BLaER1 treated with 17β-estradiol and CSF1 and Interleukin-3, amounts not matched to agents 10 nM and 100 nM (cell line): ENCODE data around the gene CHMP5.
A peak's percentile ranks its signal among the peaks of the same experiment; 100 is the strongest.

ENCODE experiments used
- H3K27ac ChIP-seq, 11 experiments: shearing (Covaris generic); formaldehyde crosslinking; 2 replicates each; pipeline ENCODE4 v1.8.1; 2022
- H3K27me3 ChIP-seq, 11 experiments: shearing (Covaris generic); formaldehyde crosslinking; 2 replicates each; pipeline ENCODE4 v1.8.1; 2022
- H3K36me3 ChIP-seq, 11 experiments: shearing (Covaris generic); formaldehyde crosslinking; 2 replicates each; pipeline ENCODE4 v1.8.1; 2022
- H3K4me1 ChIP-seq, 10 experiments: shearing (Covaris generic); formaldehyde crosslinking; 2 replicates each; pipeline ENCODE4 v1.8.1; 2022
- H3K4me2 ChIP-seq, 11 experiments: shearing (Covaris generic); formaldehyde crosslinking; 2 replicates each; pipeline ENCODE4 v1.8.1; 2022
- H3K4me3 ChIP-seq, 10 experiments: shearing (Covaris generic); formaldehyde crosslinking; 2 replicates each; pipeline ENCODE4 v1.8.1; 2022
- H3K9ac ChIP-seq, 11 experiments: shearing (Covaris generic); formaldehyde crosslinking; 2 replicates each; pipeline ENCODE4 v1.8.1; 2022
- H3K9me3 ChIP-seq, 11 experiments: shearing (Covaris generic); formaldehyde crosslinking; replicated peaks in 1 of 11; 2 replicates each; pipeline ENCODE4 v1.8.1; 2022
- H4K20me1 ChIP-seq, 11 experiments: shearing (Covaris generic); formaldehyde crosslinking; 2 replicates each; pipeline ENCODE4 v1.8.1; 2022
- Cebpa-rat ChIP-seq, 11 experiments: shearing (Covaris generic); IDR thresholded peaks; 2 replicates each; pipeline ENCODE4 v1.8.1; 2022

CHMP5 gene

DNA sequence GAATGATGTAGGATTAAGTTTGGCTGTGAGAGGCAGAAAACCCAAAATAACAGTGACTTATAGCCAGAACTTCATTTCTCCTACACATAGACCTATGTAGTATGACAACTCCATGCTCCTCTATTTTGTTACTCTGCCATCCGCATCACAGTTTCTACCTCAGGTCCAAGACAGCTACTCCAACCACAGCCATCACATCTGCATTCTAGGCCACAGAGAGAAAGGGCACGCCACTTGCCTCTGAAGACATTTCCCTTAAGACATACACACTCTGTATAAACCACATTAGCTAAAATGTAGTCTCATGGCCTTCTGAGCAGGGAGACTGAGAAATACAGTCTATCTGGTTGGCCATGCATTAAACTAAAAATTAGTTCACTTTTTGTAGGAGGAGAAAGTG, 14.9 kb upstream of the CHMP5 start:
- H4K20me1 ChIP-seq, result peaks cover 0 to 23% (median 0%) of the 10 kb centered on the region in 11 experiments; a peak in 7 of 22 replicates
- peak overlapping the region; percentile 56 to 77 (median 71) for H3K4me2 ChIP-seq
- H3K27ac ChIP-seq, result peak overlapping the region in 7 of 11 experiments; percentile 15 to 72 (median 41); a peak in 11 of 22 replicates
- peaks cover 33 to 62% (median 48%) of the 10 kb centered on the region in 11 experiments for H3K36me3 ChIP-seq
- no peak overlapping the region for H3K4me3 ChIP-seq
- peaks cover 36 to 53% (median 39%) of the 10 kb centered on the region in 10 experiments for H3K4me1 ChIP-seq
- H3K27me3 ChIP-seq, result no peaks in the 10 kb centered on the region
- peak overlapping the region in 5 of 11 experiments; percentile 19 to 66 (median 37); a peak in 7 of 22 replicates for H3K9ac ChIP-seq
- no peak for TF ChIP-seq Cebpa-rat (IDR thresholded peaks at IDR 0.05)
- no peaks in the 10 kb centered on the region for H3K9me3 ChIP-seq

DNA sequence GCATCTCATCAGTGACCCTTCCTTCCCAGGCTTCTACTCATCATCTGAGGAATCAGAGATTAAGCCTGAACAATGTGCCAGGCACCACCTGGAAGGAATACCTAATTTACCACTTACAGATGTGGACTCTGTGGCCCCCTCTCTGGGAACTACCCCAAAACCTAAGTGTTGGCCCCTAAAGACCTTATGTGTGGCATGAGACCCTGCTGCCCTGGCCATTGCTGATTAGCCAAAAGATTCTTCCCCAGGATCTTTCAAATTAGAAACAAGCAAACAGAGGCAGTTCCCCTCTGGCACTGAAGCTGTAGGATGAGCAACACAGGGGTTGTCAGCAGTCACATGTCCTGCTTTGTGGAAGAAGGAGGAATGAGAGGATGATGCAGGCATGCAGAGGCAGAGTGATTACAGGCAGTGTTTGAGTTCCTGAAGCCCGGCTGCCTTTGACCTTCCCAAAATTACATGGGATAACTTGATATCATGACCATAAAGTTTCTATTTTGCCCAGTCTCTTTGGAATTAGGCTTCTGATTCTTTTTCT, 14.3 kb upstream of the CHMP5 start:
- peak overlapping the region in 5 of 11 experiments; percentile 19 to 66 (median 37); a peak in 4 of 22 replicates for H3K9ac ChIP-seq

DNA sequence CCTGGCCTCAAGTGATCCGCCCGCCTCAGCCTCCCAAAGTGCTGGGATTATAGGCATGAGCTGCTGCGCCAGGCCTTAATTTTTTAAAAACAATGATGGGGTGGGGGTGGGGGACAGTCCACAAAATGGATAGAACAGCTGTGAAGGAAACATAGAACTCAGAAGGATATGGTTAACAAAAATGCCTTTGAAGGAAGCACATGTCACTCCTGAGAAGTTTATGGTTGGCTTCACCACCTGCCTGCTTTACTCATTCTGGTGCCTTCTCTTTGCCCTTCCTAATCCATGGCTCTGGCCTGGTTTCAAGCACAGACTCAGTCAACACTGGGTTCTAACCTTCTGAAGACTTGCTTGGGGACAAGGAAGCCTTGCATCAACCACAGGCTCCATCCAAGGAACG, 10.6 kb upstream of the CHMP5 start:
- H3K9ac ChIP-seq, result no peak overlapping the region
- no peak overlapping the region for H3K27ac ChIP-seq
- H3K9me3 ChIP-seq, result no peaks in the 10 kb centered on the region
- TF ChIP-seq Cebpa-rat (IDR thresholded peaks at IDR 0.05), result no peak
- H3K4me3 ChIP-seq, result no peak overlapping the region
- peaks cover 0 to 55% (median 24%) of the 10 kb centered on the region in 11 experiments; a peak in 16 of 22 replicates for H4K20me1 ChIP-seq
- no peak overlapping the region for H3K4me2 ChIP-seq
- H3K36me3 ChIP-seq, result peaks cover 75 to 94% (median 83%) of the 10 kb centered on the region in 11 experiments
- H3K4me1 ChIP-seq, result peaks cover 21 to 49% (median 24%) of the 10 kb centered on the region in 10 experiments
- no peaks in the 10 kb centered on the region for H3K27me3 ChIP-seq

More for the DNA sequence above, 14.3 kb upstream of the CHMP5 start:
- peak overlapping the region; percentile 56 to 77 (median 71) for H3K4me2 ChIP-seq
- peaks cover 38 to 67% (median 54%) of the 10 kb centered on the region in 11 experiments for H3K36me3 ChIP-seq
- peaks cover 0 to 29% (median 5%) of the 10 kb centered on the region in 11 experiments; a peak in 11 of 22 replicates for H4K20me1 ChIP-seq
- TF ChIP-seq Cebpa-rat (IDR thresholded peaks at IDR 0.05), result no peak
- H3K4me3 ChIP-seq, result no peak overlapping the region
- H3K9me3 ChIP-seq, result no peaks in the 10 kb centered on the region
- H3K4me1 ChIP-seq, result peaks cover 36 to 53% (median 39%) of the 10 kb centered on the region in 10 experiments
- peak overlapping the region in 8 of 11 experiments; percentile 1 to 72 (median 40); a peak in 12 of 22 replicates for H3K27ac ChIP-seq
- no peaks in the 10 kb centered on the region for H3K27me3 ChIP-seq

DNA sequence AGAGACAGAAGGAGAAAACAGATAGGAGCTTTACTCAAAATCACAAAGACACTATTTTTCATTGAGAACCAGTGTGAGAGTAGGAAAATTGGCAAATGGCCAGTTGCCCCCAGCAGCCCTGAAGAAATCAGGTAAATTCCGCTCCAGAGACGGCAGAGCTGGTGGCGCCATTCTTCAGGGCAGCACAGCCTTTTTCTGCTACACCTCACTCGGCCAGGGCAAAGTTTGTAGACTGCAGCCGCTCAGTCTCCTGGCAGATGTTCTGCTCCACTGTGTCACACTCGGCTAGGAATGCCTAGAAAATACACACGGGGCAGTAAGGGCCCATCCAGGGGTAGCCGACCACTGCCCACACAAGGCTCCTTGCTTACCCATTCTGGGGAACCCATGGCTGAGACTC, 9.8 kb upstream of the CHMP5 start:
- peaks cover 81 to 98% (median 87%) of the 10 kb centered on the region in 11 experiments for H3K36me3 ChIP-seq
- no peak overlapping the region for H3K27ac ChIP-seq
- H3K4me1 ChIP-seq, result peaks cover 13 to 48% (median 16%) of the 10 kb centered on the region in 10 experiments
- no peak overlapping the region for H3K4me3 ChIP-seq
- no peak overlapping the region for H3K4me2 ChIP-seq
- H3K27me3 ChIP-seq, result no peaks in the 10 kb centered on the region
- H3K9ac ChIP-seq, result no peak overlapping the region
- no peaks in the 10 kb centered on the region for H3K9me3 ChIP-seq
- peaks cover 0 to 57% (median 31%) of the 10 kb centered on the region in 11 experiments; a peak in 16 of 22 replicates for H4K20me1 ChIP-seq
- no peak for TF ChIP-seq Cebpa-rat (IDR thresholded peaks at IDR 0.05)

DNA sequence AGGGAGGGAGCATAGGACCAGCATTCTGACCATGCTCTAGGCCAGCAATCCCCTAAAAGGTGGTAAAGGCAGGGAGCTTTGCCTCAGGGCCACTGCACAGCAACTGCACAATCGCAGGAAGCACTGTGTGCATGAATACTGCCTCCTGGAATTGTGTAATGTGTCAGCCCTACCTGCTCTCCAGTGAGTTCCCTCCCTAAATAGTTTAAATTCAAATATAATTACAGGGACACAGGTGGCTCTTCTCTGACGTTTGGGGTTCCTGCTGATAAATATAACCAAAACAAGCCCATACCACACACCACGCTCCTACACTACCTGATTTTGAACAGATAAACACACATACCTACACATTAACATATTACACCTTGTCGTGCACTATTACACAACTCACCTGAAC, 9.4 kb upstream of the CHMP5 start:
- H3K4me1 ChIP-seq, result peaks cover 8 to 48% (median 12%) of the 10 kb centered on the region in 10 experiments
- TF ChIP-seq Cebpa-rat (IDR thresholded peaks at IDR 0.05), result no peak
- H3K36me3 ChIP-seq, result peaks cover 85 to 100% (median 92%) of the 10 kb centered on the region in 11 experiments

DNA sequence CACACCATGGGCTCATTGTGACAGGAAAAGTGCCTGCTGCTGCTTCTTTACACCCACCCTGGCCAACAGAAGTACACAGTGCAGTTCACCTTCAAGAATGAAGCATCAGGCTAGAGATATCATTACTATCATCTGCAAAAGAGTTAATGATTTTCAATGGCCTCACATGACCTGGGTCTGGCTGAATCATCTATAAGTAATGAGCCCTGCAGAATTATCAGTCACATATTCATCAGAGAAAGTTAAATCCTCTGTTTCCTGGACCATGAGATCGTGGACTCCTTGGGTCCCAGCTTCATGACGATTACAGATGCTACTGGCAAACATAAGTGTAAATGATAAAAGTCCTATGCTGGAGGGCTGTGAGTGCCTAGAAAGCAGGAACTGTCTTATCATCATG, 8.6 kb upstream of the CHMP5 start:
- Histone ChIP-seq H3K27me3 (no peaks in the 10 kb centered on the region), H3K9ac (no peak overlapping the region), H3K9me3 (no peaks in the 10 kb centered on the region), H3K36me3 (peaks cover 93 to 100% (median 98%) of the 10 kb centered on the region in 11 experiments), H3K4me3 (no peak overlapping the region), H3K27ac (no peak overlapping the region), H3K4me2 (no peak overlapping the region), H3K4me1 (peaks cover under 1 to 48% (median 4%) of the 10 kb centered on the region in 10 experiments; a peak in 15 of 20 replicates), H4K20me1 (peaks cover 0 to 62% (median 32%) of the 10 kb centered on the region in 11 experiments; a peak in 16 of 22 replicates)
- TF ChIP-seq Cebpa-rat (IDR thresholded peaks at IDR 0.05), result no peak

More for the DNA sequence above, 9.4 kb upstream of the CHMP5 start:
- H3K9me3 ChIP-seq, result no peaks in the 10 kb centered on the region
- H3K4me3 ChIP-seq, result no peak overlapping the region
- no peak overlapping the region for H3K4me2 ChIP-seq
- H4K20me1 ChIP-seq, result peaks cover 0 to 57% (median 32%) of the 10 kb centered on the region in 11 experiments; a peak in 16 of 22 replicates
- no peaks in the 10 kb centered on the region for H3K27me3 ChIP-seq
- no peak overlapping the region for H3K27ac ChIP-seq
- no peak overlapping the region for H3K9ac ChIP-seq

DNA sequence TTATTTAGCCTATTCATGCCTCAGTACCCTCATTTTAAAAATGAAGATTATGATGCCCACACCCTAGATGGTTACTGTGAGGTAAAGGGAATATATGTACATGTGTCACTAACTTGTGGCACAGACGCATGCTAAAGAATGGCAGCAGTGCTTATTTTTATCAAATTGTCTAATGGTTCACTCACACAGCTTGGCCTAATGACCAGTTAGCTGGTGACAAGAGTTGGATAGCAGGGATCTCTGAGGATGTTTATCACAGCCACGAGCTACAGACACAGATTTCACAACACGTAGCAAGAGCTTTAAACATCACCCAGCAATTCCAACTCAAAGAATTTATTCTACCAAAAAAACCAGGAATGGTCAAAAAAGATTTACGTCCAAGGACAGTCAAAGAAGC, 7.6 kb upstream of the CHMP5 start:
- Histone ChIP-seq H3K9ac (no peak overlapping the region), H3K36me3 (peaks cover 99 to 100% (median 100%) of the 10 kb centered on the region in 11 experiments), H3K4me2 (no peak overlapping the region), H3K4me3 (no peak overlapping the region), H4K20me1 (peaks cover 0 to 72% (median 38%) of the 10 kb centered on the region in 11 experiments; a peak in 17 of 22 replicates), H3K4me1 (peaks cover 0 to 49% (median 7%) of the 10 kb centered on the region in 10 experiments; a peak in 13 of 20 replicates), H3K9me3 (no peaks in the 10 kb centered on the region), H3K27ac (no peak overlapping the region), H3K27me3 (no peaks in the 10 kb centered on the region)
- TF ChIP-seq Cebpa-rat (IDR thresholded peaks at IDR 0.05), result no peak

DNA sequence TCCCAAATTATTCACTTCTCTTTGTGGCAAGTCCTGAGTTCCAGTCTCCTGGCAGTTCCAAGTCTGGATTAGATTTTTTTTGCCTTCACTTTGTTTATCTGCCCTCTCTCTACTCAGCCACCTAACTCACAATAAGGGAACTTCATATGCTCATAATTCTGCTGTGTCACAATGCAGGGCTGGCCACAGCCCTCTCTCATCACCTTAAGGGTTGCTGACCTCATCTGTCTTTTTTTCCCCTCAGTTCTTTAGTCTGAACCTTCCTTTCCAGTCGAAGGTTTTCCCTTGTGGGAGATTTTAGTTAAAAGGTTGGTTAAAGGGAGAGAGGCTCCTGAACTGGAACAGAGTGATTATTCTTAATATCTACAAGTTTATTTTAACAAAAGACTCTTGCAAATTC, 4.5 kb upstream of the CHMP5 start:
- H3K27me3 ChIP-seq, result no peaks in the 10 kb centered on the region
- H4K20me1 ChIP-seq, result peaks cover 11 to 81% (median 50%) of the 10 kb centered on the region in 11 experiments; a peak in 19 of 22 replicates
- H3K27ac ChIP-seq, result peak overlapping the region in 1 of 11 experiments; percentile 12; a peak in 1 of 22 replicates
- H3K36me3 ChIP-seq, result peaks cover 71 to 76% (median 73%) of the 10 kb centered on the region in 11 experiments
- H3K9me3 ChIP-seq, result no peaks in the 10 kb centered on the region
- peaks cover 11 to 42% (median 18%) of the 10 kb centered on the region in 10 experiments for H3K4me1 ChIP-seq
- H3K4me2 ChIP-seq, result peak overlapping the region in 2 of 11 experiments; percentile 18 to 25; a peak in 3 of 22 replicates
- TF ChIP-seq Cebpa-rat (IDR thresholded peaks at IDR 0.05), result no peak
- H3K9ac ChIP-seq, result peak overlapping the region in 1 of 11 experiments; percentile 13; a peak in 1 of 22 replicates
- H3K4me3 ChIP-seq, result no peak overlapping the region
